DMS114 treated with DMSO at 0.1 percent for 48 hours (cell line): Measurements from ENCODE around the gene ACTN3.
"Not testable (repeated sequence)": the region's sequence is repeated elsewhere in the genome, so short reads cannot be mapped to it uniquely, and the experiment has no call there.

Experiments
- DNase-seq: peaks from one replicate; lab custom pipeline; 2025; ENCODE audit not compliant: unreplicated experiment; lab: John Stamatoyannopoulos, UW

ACTN3 gene

GRCh38 chr11:66595245-66595904, 48.7 kb downstream of the ACTN3 start:
- no peak for DNase-seq

GRCh38 chr11:66598993-66599392, 52.3 kb downstream of the ACTN3 start:
- no peak for DNase-seq

- no peak for DNase-seq
Measured at GRCh38 chr11:66600219-66600618, 53.5 kb downstream of the ACTN3 start.

- DNase-seq = no peak
Measured at GRCh38 chr11:66600631-66601233, 54.0 kb downstream of the ACTN3 start.

GRCh38 chr11:66603072-66603471, 56.4 kb downstream of the ACTN3 start:
- DNase-seq = no peak

- DNase-seq = no peak
Measured at GRCh38 chr11:66604155-66604554, 57.5 kb downstream of the ACTN3 start.

GRCh38 chr11:66606608-66607007, 59.9 kb downstream of the ACTN3 start:
- DNase-seq = not testable (repeated sequence)

- no peak for DNase-seq
Measured at GRCh38 chr11:66607126-66607834, 60.6 kb downstream of the ACTN3 start.

- no peak for DNase-seq
Measured at GRCh38 chr11:66609721-66610617, 63.3 kb downstream of the ACTN3 start.

GRCh38 chr11:66612458-66612857, 65.8 kb downstream of the ACTN3 start:
- no peak for DNase-seq
